Body of pancreas (tissue), 4 donors: ENCODE results near the gene VWF. TPM values are rescaled to one million over a fixed set of nuclear protein-coding genes. Genes with fewer than 3 reads are reported as not detected.

ENCODE experiments used
- ATAC-seq: fragments of 150-250 bp; one replicate; pipeline ENCODE4 v1.9.1; 2016
- DNase-seq, 4 donors: peaks; one replicate each; pipeline ENCODE4 v3.0.0-alpha.2; 2019
- H3K27ac ChIP-seq, 4 donors: fragments of 200-600 bp; sonication (generic); 1 replicate in 3 of 4; 2 replicates in 1 of 4; pipeline versions ENCODE4 v1.5.1 to v1.6.1; 2016 to 2019; ENCODE audit warnings: mild to moderate bottlenecking in 1 of 4, mixed read lengths in 1 of 4, moderate library complexity in 1 of 4
- H3K27me3 ChIP-seq, 2 donors: fragments of 200-600 bp; sonication (generic); one replicate each; pipeline ENCODE4 v1.6.0; 2016; ENCODE audit warnings: mild to moderate bottlenecking in 1 of 2
- H3K36me3 ChIP-seq, 2 donors: fragments of 200-600 bp; sonication (generic); replicated peaks in 1 of 2; 2 replicates each; pipeline ENCODE4 v1.5.1; 2016; ENCODE audit warnings: low read depth in 2 of 2; ENCODE audit not compliant: insufficient read depth in 1 of 2
- H3K4me1 ChIP-seq: fragments of 200-600 bp; sonication (generic); one replicate; pipeline ENCODE4 v1.6.0; 2016
- H3K4me3 ChIP-seq, 2 donors: fragments of 200-600 bp; sonication (generic); 1 replicate in 1 of 2; 2 replicates in 1 of 2; pipeline ENCODE4 v1.5.1; 2016 to 2019
- H3K9me3 ChIP-seq, 3 donors: fragments of 200-600 bp; sonication (generic); 1 replicate in 2 of 3; 2 replicates in 1 of 3; pipeline ENCODE4 v1.5.1; 2016
- POLR2A ChIP-seq, 3 donors: fragments of 450-650 bp; IDR thresholded peaks; one replicate each; pipeline ENCODE4 v1.6.1; 2016; ENCODE audit warnings: antibody characterized with exemption in 3 of 3, mild to moderate bottlenecking in 2 of 3
- WGBS, 2 donors: methylation state at CpG; one replicate each; pipeline ENCODE4 v1.1.5; 2017; 5-methylcytosine and 5-hydroxymethylcytosine counted together
- intact Hi-C: fragments of 100-400 bp; cut with DNase I; formaldehyde crosslinking; loops from one replicate; pipeline ENCODE4 v1.15.1; 2023
- total RNA-seq, 2 donors: library from RNA; depleted of rRNA; stranded (reverse); fragments of >200 nt; gene quantifications; one replicate each; pipeline ENCODE4 v1.1.0, GENCODE V29; 2016
- TF ChIP-seq, protein P1 (sequence below), 7 experiments: fragments of 450-650 bp in 4 of 7; fragments of 200-600 bp in 3 of 7; sonication (generic) in 3 of 7; IDR thresholded peaks; one replicate each; pipeline ENCODE4 v1.5.1; 2016 to 2019; ENCODE audit warnings: antibody characterized with exemption in 7 of 7

The VWF gene
- total RNA-seq, 2 donors from 2014 or later: 76.1 to 78.1 TPM

DNA sequence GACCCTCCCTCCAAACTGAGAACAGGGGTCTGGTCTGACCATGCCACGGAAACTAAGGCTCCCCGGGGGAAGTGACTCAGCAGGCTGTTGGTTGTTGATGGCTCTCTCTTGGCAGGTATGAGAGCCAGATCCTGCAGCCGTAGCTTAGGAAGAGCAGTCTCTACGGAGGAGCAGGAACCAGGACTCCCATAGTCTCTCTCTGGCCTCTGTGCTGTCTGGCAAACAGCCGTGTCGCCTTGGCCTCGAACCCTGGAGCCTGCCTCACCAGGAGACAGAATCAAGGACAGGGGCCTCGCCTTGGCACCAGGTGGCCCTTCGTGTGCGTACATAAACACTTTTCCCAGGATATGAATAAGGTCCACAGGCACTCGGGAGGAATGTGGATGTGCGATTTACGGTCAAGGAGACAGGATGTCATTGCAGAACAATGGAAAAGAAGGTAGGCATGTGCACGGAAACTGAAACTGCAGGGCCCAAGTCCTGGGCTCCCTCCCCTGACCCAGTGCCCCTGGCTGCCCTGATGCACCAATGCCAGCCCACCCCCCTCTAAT, 7.9 kb downstream of the VWF start:
- peak overlapping the region in 2 of 4 donors; percentile 37 to 39 for H3K27ac ChIP-seq
- DNase-seq: peak in 2 of 4 donors; percentile 16 to 18
- ATAC-seq: peak; percentile 57

GRCh38 chr12:6115389-6115788, 9.1 kb downstream of the VWF start:
- Histone ChIP-seq H3K27me3 (no peaks in the 10 kb centered on the region), H3K36me3 (no peaks in the 10 kb centered on the region), H3K27ac (no peak overlapping the region), H3K4me3 (no peak overlapping the region), H3K9me3 (no peaks in the 10 kb centered on the region), H3K4me1 (no peaks in the 10 kb centered on the region)
- TF ChIP-seq POLR2A (IDR thresholded peaks at IDR 0.05): no peak
- ATAC-seq (no peak), DNase-seq (no peak)
- intact Hi-C loops: no loop called here
- WGBS, 2 donors: 76% methylated on average over 6 of the region's 6 CpGs

More for the DNA sequence above, 7.9 kb downstream of the VWF start:
- TF ChIP-seq POLR2A (IDR thresholded peaks at IDR 0.05): no peak
- TF ChIP-seq, protein P1, sequence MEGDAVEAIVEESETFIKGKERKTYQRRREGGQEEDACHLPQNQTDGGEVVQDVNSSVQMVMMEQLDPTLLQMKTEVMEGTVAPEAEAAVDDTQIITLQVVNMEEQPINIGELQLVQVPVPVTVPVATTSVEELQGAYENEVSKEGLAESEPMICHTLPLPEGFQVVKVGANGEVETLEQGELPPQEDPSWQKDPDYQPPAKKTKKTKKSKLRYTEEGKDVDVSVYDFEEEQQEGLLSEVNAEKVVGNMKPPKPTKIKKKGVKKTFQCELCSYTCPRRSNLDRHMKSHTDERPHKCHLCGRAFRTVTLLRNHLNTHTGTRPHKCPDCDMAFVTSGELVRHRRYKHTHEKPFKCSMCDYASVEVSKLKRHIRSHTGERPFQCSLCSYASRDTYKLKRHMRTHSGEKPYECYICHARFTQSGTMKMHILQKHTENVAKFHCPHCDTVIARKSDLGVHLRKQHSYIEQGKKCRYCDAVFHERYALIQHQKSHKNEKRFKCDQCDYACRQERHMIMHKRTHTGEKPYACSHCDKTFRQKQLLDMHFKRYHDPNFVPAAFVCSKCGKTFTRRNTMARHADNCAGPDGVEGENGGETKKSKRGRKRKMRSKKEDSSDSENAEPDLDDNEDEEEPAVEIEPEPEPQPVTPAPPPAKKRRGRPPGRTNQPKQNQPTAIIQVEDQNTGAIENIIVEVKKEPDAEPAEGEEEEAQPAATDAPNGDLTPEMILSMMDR (IDR thresholded peaks at IDR 0.05): no peak
- WGBS, 2 donors: 33 to 59% methylated on average over 13 to 14 of the region's 14 CpGs
- H3K27me3 ChIP-seq: no peaks in the 10 kb centered on the region
- intact Hi-C loops: no loop called here
- H3K9me3 ChIP-seq: no peaks in the 10 kb centered on the region
- H3K4me1 ChIP-seq: no peaks in the 10 kb centered on the region
- H3K36me3 ChIP-seq: no peaks in the 10 kb centered on the region
- H3K4me3 ChIP-seq: no peak overlapping the region

DNA sequence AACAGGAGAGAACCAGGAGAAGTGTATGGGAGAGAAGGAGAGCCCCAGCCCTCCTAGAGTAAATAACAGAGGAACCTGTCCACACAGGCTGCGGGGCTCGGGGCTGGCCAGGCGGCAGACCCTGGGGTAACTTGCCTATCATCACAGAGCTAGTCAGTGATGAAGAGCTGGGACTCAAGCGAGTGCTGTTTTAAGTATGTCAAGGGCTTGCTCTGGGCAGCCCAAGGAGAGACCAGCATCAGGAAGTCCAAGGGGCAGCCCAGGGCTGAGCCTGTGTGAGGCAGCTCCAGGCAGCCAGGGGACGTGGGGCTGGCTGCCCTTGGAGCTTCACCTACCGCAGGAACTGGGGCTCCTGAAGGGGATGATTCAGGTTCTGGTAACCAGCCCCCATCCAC, 10.0 kb downstream of the VWF start:
- ATAC-seq (no peak), DNase-seq (no peak)
- Histone ChIP-seq H3K36me3 (no peaks in the 10 kb centered on the region), H3K27me3 (no peaks in the 10 kb centered on the region), H3K4me1 (no peaks in the 10 kb centered on the region), H3K4me3 (no peak overlapping the region), H3K27ac (no peak overlapping the region), H3K9me3 (no peaks in the 10 kb centered on the region)
- intact Hi-C loops: no loop called here
- 52 to 80% methylated on average over 4 to 6 of the region's 6 CpGs for WGBS, 2 donors
- no peak for TF ChIP-seq POLR2A (IDR thresholded peaks at IDR 0.05)
- TF ChIP-seq, protein P1 (IDR thresholded peaks at IDR 0.05): no peak

DNA sequence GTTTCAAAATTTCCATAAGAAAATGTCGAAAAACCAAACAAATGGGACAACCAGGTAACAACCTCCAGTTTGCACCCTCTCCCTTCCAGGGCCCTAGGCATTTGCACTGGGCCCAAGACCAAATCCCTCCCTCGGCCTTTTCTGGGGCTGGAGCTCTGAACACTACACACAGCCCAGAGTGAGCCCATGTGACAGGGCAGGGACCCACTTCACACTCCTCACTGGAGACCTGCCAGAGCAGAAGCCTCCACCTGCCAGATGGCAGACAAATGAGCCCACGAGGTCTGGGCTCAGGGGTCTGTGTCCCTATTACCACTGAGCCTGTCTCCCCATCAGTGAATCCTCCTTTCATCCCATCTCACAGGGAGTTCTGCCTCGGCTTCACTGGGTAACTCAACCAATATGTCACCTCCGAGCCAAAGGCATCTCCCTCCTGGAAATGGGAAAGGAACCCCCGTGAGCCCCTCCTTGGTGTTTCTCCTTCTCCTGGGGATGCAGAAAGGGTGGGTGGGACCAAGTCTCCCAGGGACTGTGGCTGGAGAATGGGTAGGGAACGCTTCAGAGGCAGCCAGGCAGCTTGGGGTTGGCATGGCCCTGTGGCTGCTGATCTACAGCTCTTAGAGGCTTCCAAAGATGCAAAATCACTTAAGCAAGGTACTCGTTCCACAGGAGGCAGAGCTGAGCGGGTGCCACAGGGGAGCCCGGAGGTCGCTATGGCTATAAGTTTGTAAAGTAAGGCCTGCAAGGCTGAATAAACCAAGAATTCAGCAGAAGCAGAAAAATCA, 10.6 kb downstream of the VWF start:
- no peak overlapping the region for H3K27ac ChIP-seq
- intact Hi-C loops: no loop called here
- 63 to 72% methylated on average over 8 to 11 of the region's 11 CpGs for WGBS, 2 donors

DNA sequence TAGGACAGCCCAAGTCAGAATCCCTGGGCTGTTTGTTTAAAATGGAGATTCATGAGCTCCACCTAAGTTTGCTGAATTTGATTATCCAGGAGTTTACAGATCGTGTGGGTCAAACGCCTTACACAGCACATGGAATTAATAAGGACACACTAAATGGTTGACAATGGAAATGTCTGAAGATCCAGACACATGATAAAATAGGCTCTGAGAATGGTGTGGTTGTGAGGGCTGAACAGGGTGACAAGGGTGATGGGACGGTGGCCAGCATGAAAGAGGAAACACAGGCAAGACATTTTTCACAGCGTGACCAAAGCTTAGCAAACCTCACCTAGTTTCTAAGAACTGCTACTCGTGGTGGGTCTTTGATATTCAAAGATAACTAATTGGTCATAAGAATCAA, 12.5 kb downstream of the VWF start:
- Histone ChIP-seq H3K9me3 (no peaks in the 10 kb centered on the region), H3K27ac (no peak overlapping the region), H3K4me3 (no peak overlapping the region), H3K36me3 (no peaks in the 10 kb centered on the region), H3K4me1 (no peaks in the 10 kb centered on the region), H3K27me3 (no peaks in the 10 kb centered on the region)
- no peak for ATAC-seq
- WGBS, 2 donors: 62 to 68% methylated on average over 5 of the region's 5 CpGs
- TF ChIP-seq POLR2A (IDR thresholded peaks at IDR 0.05): no peak
- TF ChIP-seq, protein P1 (IDR thresholded peaks at IDR 0.05): no peak
- DNase-seq: no peak
- intact Hi-C loops: no loop called here

More for the DNA sequence above, 10.6 kb downstream of the VWF start:
- no peak for ATAC-seq
- Histone ChIP-seq H3K9me3 (no peaks in the 10 kb centered on the region), H3K4me1 (no peaks in the 10 kb centered on the region), H3K36me3 (no peaks in the 10 kb centered on the region), H3K4me3 (no peak overlapping the region), H3K27me3 (no peaks in the 10 kb centered on the region)
- TF ChIP-seq POLR2A (IDR thresholded peaks at IDR 0.05): no peak
- TF ChIP-seq, protein P1 (IDR thresholded peaks at IDR 0.05): no peak
- no peak for DNase-seq
